OCI-LY7 (cell line): ENCODE measurements around the gene ARFIP1. TPM values are rescaled to one million over a fixed set of nuclear protein-coding genes. Genes with fewer than 3 reads are reported as not detected.

ENCODE experiments used
- BruUV-seq: library from RNA; stranded (reverse); fragments of 400-500 nt; replicated peaks from 2 replicates; lab custom pipeline; 2021; lab: Mats Ljungman, UMichigan
- CTCF ChIA-PET: fragments of 300-600 bp; sonication (Branson Sonifier 250); formaldehyde crosslinking; loops from one replicate; lab custom pipeline; 2022; ENCODE audit warnings: antibody characterized with exemption; ENCODE audit not compliant: unreplicated experiment; lab: Charles Lee
- POLR2A ChIA-PET: fragments of 300-600 bp; sonication (Branson Sonifier 250); formaldehyde crosslinking; loops from one replicate; lab custom pipeline; 2022; ENCODE audit warnings: antibody characterized with exemption; lab: Charles Lee
- DNase-seq: peaks from one replicate; pipeline ENCODE4 v3.0.0-alpha.2; 2015; ENCODE audit warnings: low spot score
- H2AFZ ChIP-seq: fragments of 200-600 bp; sonication (generic), shearing (Covaris generic); 2 replicates; pipeline ENCODE4 v1.6.1; 2014; ENCODE audit warnings: mild to moderate bottlenecking, antibody characterized with exemption, low read length, moderate library complexity
- H3K27ac ChIP-seq: fragments of 200-600 bp; sonication (generic); 2 replicates; pipeline ENCODE4 v1.5.1; 2014; ENCODE audit warnings: mixed run types, low read depth, mild to moderate bottlenecking, moderate library complexity, low read length, inconsistent platforms; ENCODE audit not compliant: poor library complexity, severe bottlenecking
- H3K36me3 ChIP-seq: fragments of 200-600 bp; sonication (generic); 2 replicates; pipeline ENCODE4 v1.6.1; 2014; ENCODE audit warnings: mild to moderate bottlenecking, antibody characterized with exemption, low read length, moderate library complexity, mixed read lengths; ENCODE audit not compliant: insufficient read depth
- H3K4me1 ChIP-seq: fragments of 200-600 bp; sonication (generic); 2 replicates; pipeline ENCODE4 v1.5.1; 2014; ENCODE audit warnings: mild to moderate bottlenecking, low read length; ENCODE audit not compliant: insufficient read depth, poor library complexity, severe bottlenecking
- H3K4me2 ChIP-seq: fragments of 200-600 bp; sonication (generic); 2 replicates; pipeline ENCODE4 v1.6.1; 2014; ENCODE audit warnings: mild to moderate bottlenecking, low read length
- H3K4me3 ChIP-seq: fragments of 200-600 bp; sonication (generic); 2 replicates; pipeline ENCODE4 v1.5.1; 2014; ENCODE audit warnings: mild to moderate bottlenecking, low read depth, low read length; ENCODE audit not compliant: poor library complexity, severe bottlenecking
- H3K79me2 ChIP-seq: fragments of 200-600 bp; sonication (generic); 2 replicates; pipeline ENCODE4 v1.6.1; 2016; ENCODE audit warnings: low read depth, mild to moderate bottlenecking, low read length, moderate library complexity, mixed read lengths; ENCODE audit not compliant: insufficient read depth
- H3K9me2 ChIP-seq: fragments of 200-600 bp; sonication (generic); 2 replicates; pipeline ENCODE4 v1.6.1; 2016; ENCODE audit warnings: mild to moderate bottlenecking, low read length, mixed read lengths; ENCODE audit not compliant: insufficient read depth
- H3K9me3 ChIP-seq: fragments of 200-600 bp; sonication (generic); 2 replicates; pipeline ENCODE4 v1.6.1; 2014; ENCODE audit warnings: mild to moderate bottlenecking, mixed run types, low read length, mixed read lengths
- H4K20me1 ChIP-seq: fragments of 200-600 bp; sonication (generic); 2 replicates; pipeline ENCODE4 v1.6.1; 2014; ENCODE audit warnings: mild to moderate bottlenecking, antibody characterized with exemption, low read length, moderate library complexity, mixed read lengths; ENCODE audit not compliant: insufficient read depth
- EZH2phosphoT487 ChIP-seq: fragments of 200-600 bp; sonication (generic); IDR thresholded peaks from 2 replicates; pipeline ENCODE4 v1.6.1; 2018; ENCODE audit warnings: low read depth, borderline replicate concordance, mild to moderate bottlenecking, mixed run types, antibody characterized with exemption, low read length, moderate library complexity, mixed read lengths
- intact Hi-C: fragments of 100-400 bp; cut with micrococcal nuclease; formaldehyde crosslinking; loops from one replicate; pipeline ENCODE4 v1.10.0; 2022; ENCODE audit not compliant: unreplicated experiment
- total RNA-seq, 2 experiments: library from RNA; depleted of rRNA in 1 of 2; stranded (reverse); fragments of >200 nt in 1 of 2; shearing (Covaris generic) in 1 of 2; gene quantifications; 2 replicates each; pipeline ENCODE4 v1.2.3, GENCODE V29; 2014 to 2022
- TF ChIP-seq, protein P1 (sequence below): fragments of 200-600 bp; sonication (generic); conservative IDR thresholded peaks from 2 replicates; pipeline ENCODE4 v1.5.1; 2014; ENCODE audit warnings: mild to moderate bottlenecking, antibody characterized with exemption, low read length, moderate library complexity, mixed read lengths

The ARFIP1 gene
- total RNA-seq, 2 experiments from 2014 or later, result 27.0 to 29.3 TPM

- no peaks in the 10 kb centered on the region for H3K9me2 ChIP-seq
- no peak overlapping the region for H3K27ac ChIP-seq
- TF ChIP-seq EZH2phosphoT487, result no peak
- TF ChIP-seq, protein P1, sequence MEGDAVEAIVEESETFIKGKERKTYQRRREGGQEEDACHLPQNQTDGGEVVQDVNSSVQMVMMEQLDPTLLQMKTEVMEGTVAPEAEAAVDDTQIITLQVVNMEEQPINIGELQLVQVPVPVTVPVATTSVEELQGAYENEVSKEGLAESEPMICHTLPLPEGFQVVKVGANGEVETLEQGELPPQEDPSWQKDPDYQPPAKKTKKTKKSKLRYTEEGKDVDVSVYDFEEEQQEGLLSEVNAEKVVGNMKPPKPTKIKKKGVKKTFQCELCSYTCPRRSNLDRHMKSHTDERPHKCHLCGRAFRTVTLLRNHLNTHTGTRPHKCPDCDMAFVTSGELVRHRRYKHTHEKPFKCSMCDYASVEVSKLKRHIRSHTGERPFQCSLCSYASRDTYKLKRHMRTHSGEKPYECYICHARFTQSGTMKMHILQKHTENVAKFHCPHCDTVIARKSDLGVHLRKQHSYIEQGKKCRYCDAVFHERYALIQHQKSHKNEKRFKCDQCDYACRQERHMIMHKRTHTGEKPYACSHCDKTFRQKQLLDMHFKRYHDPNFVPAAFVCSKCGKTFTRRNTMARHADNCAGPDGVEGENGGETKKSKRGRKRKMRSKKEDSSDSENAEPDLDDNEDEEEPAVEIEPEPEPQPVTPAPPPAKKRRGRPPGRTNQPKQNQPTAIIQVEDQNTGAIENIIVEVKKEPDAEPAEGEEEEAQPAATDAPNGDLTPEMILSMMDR, result no peak
- ChIA-PET POLR2A (interaction anchor here (1.0 to 4.6 kb wide), 2 partner anchors 7 to 92 kb away, joined by 3 to 31 read pairs; partner anchors contain the start of genes ARFIP1, TIGD4 and TMEM154), CTCF (no interaction called here)
- no TSS peak for BruUV-seq
- no peak for DNase-seq
- no peak overlapping the region for H3K4me3 ChIP-seq
- intact Hi-C loops, result loop anchor here (10.0 kb wide), 1 partner anchor 313 kb away; no protein-coding TSS in a partner anchor
- no peak overlapping the region for H2AFZ ChIP-seq
- H3K9me3 ChIP-seq, result no peaks in the 10 kb centered on the region
- H4K20me1 ChIP-seq, result no peaks in the 10 kb centered on the region
- no peaks in the 10 kb centered on the region for H3K4me1 ChIP-seq
- H3K36me3 ChIP-seq, result no peaks in the 10 kb centered on the region
- no peak overlapping the region for H3K4me2 ChIP-seq
- H3K79me2 ChIP-seq, result no peaks in the 10 kb centered on the region
These were observed 7.8 kb upstream of the ARFIP1 start for GRCh38 chr4:152771741-152772533.

DNA sequence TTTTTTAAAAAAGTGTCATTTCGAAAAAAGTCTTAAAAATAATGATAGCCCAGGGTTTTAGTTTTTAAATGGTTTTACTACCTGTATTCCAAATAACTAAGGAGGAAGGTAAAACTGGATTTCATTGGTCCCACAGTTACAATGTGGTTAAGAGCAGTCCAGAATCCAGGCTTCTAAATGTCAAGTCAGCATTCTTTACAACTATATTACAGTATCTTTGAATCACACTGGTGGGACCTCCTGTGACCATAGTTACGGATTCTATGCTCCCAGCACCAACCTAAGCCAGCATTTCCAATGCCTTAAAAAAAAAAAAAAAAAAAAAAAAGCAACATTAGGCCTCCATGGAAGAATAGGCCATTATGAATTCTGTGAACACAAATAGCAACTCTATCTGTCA lies 6.4 kb upstream of the ARFIP1 start:
- Histone ChIP-seq H4K20me1 (no peaks in the 10 kb centered on the region), H2AFZ (no peak overlapping the region), H3K4me2 (no peak overlapping the region), H3K36me3 (no peaks in the 10 kb centered on the region), H3K27ac (no peak overlapping the region), H3K79me2 (no peaks in the 10 kb centered on the region; the same call in 1 of the 2 replicates), H3K9me3 (no peaks in the 10 kb centered on the region), H3K9me2 (no peaks in the 10 kb centered on the region), H3K4me1 (peaks cover 11% of the 10 kb centered on the region), H3K4me3 (no peak overlapping the region)
- POLR2A ChIA-PET, result no interaction called here
- TF ChIP-seq, protein P1, result no peak
- no peak for TF ChIP-seq EZH2phosphoT487
- DNase-seq, result no peak
- intact Hi-C loops, result loop anchor here (10.0 kb wide), 1 partner anchor 311 kb away; no protein-coding TSS in a partner anchor
- BruUV-seq, result no TSS peak
- CTCF ChIA-PET, result no interaction called here

- Histone ChIP-seq H3K27ac (no peak overlapping the region), H3K9me2 (no peaks in the 10 kb centered on the region), H3K4me3 (no peak overlapping the region), H4K20me1 (no peaks in the 10 kb centered on the region), H3K4me1 (peaks cover 16% of the 10 kb centered on the region), H3K36me3 (no peaks in the 10 kb centered on the region), H2AFZ (no peak overlapping the region), H3K79me2 (peaks cover 3% of the 10 kb centered on the region; the same call in 1 of the 2 replicates), H3K4me2 (no peak overlapping the region), H3K9me3 (no peaks in the 10 kb centered on the region)
- intact Hi-C loops, result loop anchor here (10.0 kb wide), 1 partner anchor 311 kb away; no protein-coding TSS in a partner anchor
- CTCF ChIA-PET, result no interaction called here
- DNase-seq, result no peak
- no TSS peak for BruUV-seq
- no peak for TF ChIP-seq EZH2phosphoT487
- TF ChIP-seq, protein P1, result no peak
- POLR2A ChIA-PET, result interaction anchor here (0.8 to 1.1 kb wide), 3 partner anchors 8 to 252 kb away, joined by 3 to 4 read pairs (median 3); no protein-coding TSS in a partner anchor
These were observed 5.8 kb upstream of the ARFIP1 start for GRCh38 chr4:152773953-152774352.
